ENCODE measurements around the gene PCP4.

DNA sequence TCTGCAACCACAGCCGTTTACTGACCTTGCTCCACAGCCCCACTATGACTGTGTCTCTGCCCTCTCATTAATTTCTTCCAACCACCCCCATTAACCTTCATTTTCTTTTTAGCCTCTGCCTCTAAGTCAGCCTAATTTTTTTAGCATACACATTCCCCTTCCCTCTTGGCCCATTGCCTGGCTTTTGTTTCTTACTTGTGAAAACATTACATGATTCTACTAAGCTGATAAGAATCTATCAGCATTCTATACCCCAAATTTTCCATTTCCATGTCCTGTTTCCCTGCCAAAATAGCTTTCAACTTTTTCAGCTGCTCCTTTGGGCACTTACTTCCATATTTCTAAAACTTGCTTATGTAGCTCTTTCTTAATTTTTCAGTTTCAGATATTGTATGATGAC, 79.8 kb downstream of the PCP4 start:
- TF ChIP-seq, protein P1, sequence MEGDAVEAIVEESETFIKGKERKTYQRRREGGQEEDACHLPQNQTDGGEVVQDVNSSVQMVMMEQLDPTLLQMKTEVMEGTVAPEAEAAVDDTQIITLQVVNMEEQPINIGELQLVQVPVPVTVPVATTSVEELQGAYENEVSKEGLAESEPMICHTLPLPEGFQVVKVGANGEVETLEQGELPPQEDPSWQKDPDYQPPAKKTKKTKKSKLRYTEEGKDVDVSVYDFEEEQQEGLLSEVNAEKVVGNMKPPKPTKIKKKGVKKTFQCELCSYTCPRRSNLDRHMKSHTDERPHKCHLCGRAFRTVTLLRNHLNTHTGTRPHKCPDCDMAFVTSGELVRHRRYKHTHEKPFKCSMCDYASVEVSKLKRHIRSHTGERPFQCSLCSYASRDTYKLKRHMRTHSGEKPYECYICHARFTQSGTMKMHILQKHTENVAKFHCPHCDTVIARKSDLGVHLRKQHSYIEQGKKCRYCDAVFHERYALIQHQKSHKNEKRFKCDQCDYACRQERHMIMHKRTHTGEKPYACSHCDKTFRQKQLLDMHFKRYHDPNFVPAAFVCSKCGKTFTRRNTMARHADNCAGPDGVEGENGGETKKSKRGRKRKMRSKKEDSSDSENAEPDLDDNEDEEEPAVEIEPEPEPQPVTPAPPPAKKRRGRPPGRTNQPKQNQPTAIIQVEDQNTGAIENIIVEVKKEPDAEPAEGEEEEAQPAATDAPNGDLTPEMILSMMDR (IDR thresholded peaks at IDR 0.05; ENCODE audit: borderline replicate concordance, extremely low read depth, low read length, poor library complexity, severe bottlenecking), result no peak
- no peak for TF ChIP-seq EZH2 (IDR thresholded peaks at IDR 0.05; ENCODE audit: borderline replicate concordance, low read depth, low read length, severe bottlenecking)

Data from DND-41 (cell line).